Suprapubic skin (tissue), 4 donors: ENCODE data around the gene KSR2. TPM values are rescaled to one million over a fixed set of nuclear protein-coding genes. Genes with fewer than 3 reads are reported as not detected.
A peak's percentile ranks its signal among the peaks of the same experiment; 100 is the strongest.

Experiments used
- DNase-seq, 2 donors: peaks; one replicate each; pipeline ENCODE4 v3.0.0-alpha.2; 2019; ENCODE audit warnings: low spot score in 2 of 2
- H3K27ac ChIP-seq: fragments of 200-600 bp; sonication (generic); one replicate; pipeline ENCODE4 v1.5.1; 2019
- H3K27me3 ChIP-seq: fragments of 200-600 bp; sonication (generic); one replicate; pipeline ENCODE4 v1.5.1; 2019
- H3K36me3 ChIP-seq: fragments of 200-600 bp; sonication (generic); one replicate; pipeline ENCODE4 v1.5.1; 2019
- H3K4me1 ChIP-seq: fragments of 200-600 bp; sonication (generic); one replicate; pipeline ENCODE4 v1.5.1; 2019
- H3K4me3 ChIP-seq: fragments of 200-600 bp; sonication (generic); one replicate; pipeline ENCODE4 v1.5.1; 2019; ENCODE audit warnings: mild to moderate bottlenecking
- H3K9me3 ChIP-seq: fragments of 200-600 bp; sonication (generic); one replicate; pipeline ENCODE4 v1.5.1; 2019
- EP300 ChIP-seq: sonication (generic); formaldehyde crosslinking; IDR thresholded peaks from one replicate; pipeline ENCODE4 v1.6.1; 2017; ENCODE audit warnings: antibody characterized with exemption
- POLR2A ChIP-seq, 2 donors: fragments of 450-650 bp; IDR thresholded peaks; one replicate each; pipeline ENCODE4 v1.6.1; 2017; ENCODE audit warnings: antibody characterized with exemption in 2 of 2, mild to moderate bottlenecking in 2 of 2, moderate library complexity in 2 of 2
- POLR2AphosphoS5 ChIP-seq, 3 donors: sonication (generic); formaldehyde crosslinking; IDR thresholded peaks; one replicate each; pipeline ENCODE4 v1.6.1; 2017; ENCODE audit warnings: antibody characterized with exemption in 3 of 3
- WGBS: methylation state at CpG from one replicate; pipeline ENCODE4 v1.1.5; 2018; 5-methylcytosine and 5-hydroxymethylcytosine counted together
- total RNA-seq, 4 donors: library from RNA; depleted of rRNA; stranded (reverse); fragments of >200 nt; gene quantifications; one replicate each; pipeline ENCODE4 v1.1.0, GENCODE V29; 2016
- TF ChIP-seq, protein P1 (sequence below), 2 donors: fragments of 200-600 bp in 1 of 2; fragments of 450-650 bp in 1 of 2; sonication (generic) in 1 of 2; IDR thresholded peaks; one replicate each; pipeline ENCODE4 v1.5.1; 2016 to 2019; ENCODE audit warnings: antibody characterized with exemption in 2 of 2, mild to moderate bottlenecking in 1 of 2, moderate library complexity in 1 of 2

Gene KSR2
- total RNA-seq, 4 donors from 2014 or later: 0.24 to 0.39 (median 0.38) TPM; not detected in 1

DNA sequence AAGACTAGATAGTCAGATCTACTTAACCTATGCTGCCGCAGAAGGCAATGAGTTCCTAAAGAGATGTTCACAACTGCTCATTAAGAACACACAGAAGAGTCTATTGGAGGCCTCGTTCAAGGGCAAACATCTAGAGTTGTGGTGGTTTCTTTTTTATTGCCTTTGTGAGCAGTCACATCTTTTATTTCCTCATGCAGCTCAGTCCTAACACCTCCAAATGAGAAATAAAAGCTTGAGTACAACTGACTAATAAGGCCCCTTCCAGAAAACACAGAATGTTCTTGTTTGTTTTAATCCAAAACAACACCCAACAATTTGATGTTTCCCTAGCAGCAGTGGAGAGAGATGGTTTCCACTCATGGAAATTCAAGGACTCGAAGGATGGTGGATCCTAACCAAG is 483.9 kb downstream of the KSR2 start:
- Histone ChIP-seq H3K36me3 (no peaks in the 10 kb centered on the region), H3K27me3 (peaks cover 5% of the 10 kb centered on the region), H3K4me1 (no peaks in the 10 kb centered on the region), H3K4me3 (no peak overlapping the region), H3K9me3 (no peaks in the 10 kb centered on the region), H3K27ac (peak overlapping the region; percentile 74)
- WGBS: 83% methylated on average over 3 of the region's 3 CpGs
- TF ChIP-seq POLR2A (IDR thresholded peaks at IDR 0.05) (no peak), POLR2AphosphoS5 (IDR thresholded peaks at IDR 0.05) (no peak), EP300 (no peak)
- TF ChIP-seq, protein P1, sequence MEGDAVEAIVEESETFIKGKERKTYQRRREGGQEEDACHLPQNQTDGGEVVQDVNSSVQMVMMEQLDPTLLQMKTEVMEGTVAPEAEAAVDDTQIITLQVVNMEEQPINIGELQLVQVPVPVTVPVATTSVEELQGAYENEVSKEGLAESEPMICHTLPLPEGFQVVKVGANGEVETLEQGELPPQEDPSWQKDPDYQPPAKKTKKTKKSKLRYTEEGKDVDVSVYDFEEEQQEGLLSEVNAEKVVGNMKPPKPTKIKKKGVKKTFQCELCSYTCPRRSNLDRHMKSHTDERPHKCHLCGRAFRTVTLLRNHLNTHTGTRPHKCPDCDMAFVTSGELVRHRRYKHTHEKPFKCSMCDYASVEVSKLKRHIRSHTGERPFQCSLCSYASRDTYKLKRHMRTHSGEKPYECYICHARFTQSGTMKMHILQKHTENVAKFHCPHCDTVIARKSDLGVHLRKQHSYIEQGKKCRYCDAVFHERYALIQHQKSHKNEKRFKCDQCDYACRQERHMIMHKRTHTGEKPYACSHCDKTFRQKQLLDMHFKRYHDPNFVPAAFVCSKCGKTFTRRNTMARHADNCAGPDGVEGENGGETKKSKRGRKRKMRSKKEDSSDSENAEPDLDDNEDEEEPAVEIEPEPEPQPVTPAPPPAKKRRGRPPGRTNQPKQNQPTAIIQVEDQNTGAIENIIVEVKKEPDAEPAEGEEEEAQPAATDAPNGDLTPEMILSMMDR (IDR thresholded peaks at IDR 0.05): no peak
- no peak for DNase-seq

DNA sequence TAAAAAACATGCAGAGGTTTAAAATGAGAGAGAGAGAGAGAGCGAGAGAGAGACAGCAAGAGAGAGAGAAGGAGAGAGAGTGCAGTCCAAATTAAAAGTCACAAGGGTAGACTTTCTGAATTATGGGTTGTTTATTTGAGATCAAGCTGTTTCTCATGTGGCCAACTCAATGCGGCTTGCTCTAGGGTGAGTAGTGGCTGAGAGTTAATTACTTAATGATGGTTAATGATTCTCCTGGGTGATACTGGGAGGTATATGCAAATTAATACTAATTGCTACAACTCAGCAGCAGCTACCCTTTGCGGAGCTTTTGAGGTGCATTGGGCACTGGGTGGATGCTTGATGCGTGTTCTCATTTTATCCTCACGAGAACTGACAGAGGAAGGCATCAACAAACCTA is 485.3 kb downstream of the KSR2 start:
- Histone ChIP-seq H3K4me1 (no peaks in the 10 kb centered on the region), H3K36me3 (no peaks in the 10 kb centered on the region), H3K27ac (no peak overlapping the region), H3K27me3 (peaks cover 5% of the 10 kb centered on the region), H3K9me3 (no peaks in the 10 kb centered on the region), H3K4me3 (no peak overlapping the region)
- DNase-seq: no peak
- WGBS: 82% methylated on average over 5 of the region's 5 CpGs
- TF ChIP-seq EP300: no peak
- TF ChIP-seq POLR2A (IDR thresholded peaks at IDR 0.05): no peak
- TF ChIP-seq, protein P1 (IDR thresholded peaks at IDR 0.05): no peak
- TF ChIP-seq POLR2AphosphoS5 (IDR thresholded peaks at IDR 0.05): no peak

DNA sequence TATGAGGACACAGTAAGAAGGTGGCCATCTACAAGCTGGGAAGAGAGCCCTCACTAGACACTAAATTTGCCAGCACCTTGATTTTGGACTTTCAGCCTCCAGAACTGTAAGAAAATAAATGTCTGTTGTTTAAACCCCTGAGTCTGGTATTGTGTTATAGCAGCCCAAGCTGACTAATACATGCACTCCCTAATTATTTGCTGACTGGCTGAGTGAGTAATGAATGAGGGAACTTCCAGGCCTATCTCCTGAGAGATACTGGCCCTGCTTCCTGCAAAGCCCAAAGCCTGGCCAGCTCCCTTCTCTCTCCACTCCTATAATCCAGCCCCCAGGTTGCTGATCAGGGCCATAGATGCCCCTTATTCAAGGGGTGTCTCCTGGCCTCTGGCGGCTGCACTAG is 487.3 kb downstream of the KSR2 start:
- Histone ChIP-seq H3K9me3 (no peaks in the 10 kb centered on the region), H3K4me3 (no peak overlapping the region), H3K36me3 (no peaks in the 10 kb centered on the region), H3K27me3 (peaks cover 7% of the 10 kb centered on the region), H3K4me1 (no peaks in the 10 kb centered on the region), H3K27ac (no peak overlapping the region)
- WGBS: no CpG with 5 or more reads among the region's 1 CpG
- no peak for DNase-seq
- TF ChIP-seq, protein P1 (IDR thresholded peaks at IDR 0.05): no peak

DNA sequence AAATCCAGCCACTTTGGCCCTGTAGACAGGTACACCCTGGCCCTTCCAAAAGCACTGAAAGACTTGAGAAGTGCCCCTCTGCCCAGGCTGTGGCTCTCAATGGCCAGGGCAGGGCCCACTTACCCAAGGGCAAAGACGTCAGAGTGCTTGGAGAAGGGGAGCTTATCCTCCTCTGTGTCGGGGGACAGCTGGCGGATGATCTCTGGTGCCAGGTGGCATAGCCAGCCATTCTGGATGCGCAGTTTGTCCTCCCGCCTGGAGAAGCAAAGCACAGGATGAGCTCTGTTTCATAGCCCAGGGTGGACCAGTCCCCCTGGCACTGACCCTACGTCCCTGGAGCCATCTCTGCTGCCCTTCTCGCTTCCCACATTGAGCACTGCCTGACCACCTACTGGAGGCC is 492.4 kb downstream of the KSR2 start:
- 90% methylated on average over 5 of the region's 7 CpGs for WGBS
- DNase-seq: no peak
- TF ChIP-seq POLR2AphosphoS5 (IDR thresholded peaks at IDR 0.05) (no peak), POLR2A (IDR thresholded peaks at IDR 0.05) (no peak), EP300 (no peak)
- TF ChIP-seq, protein P1 (IDR thresholded peaks at IDR 0.05): no peak
- no peaks in the 10 kb centered on the region for H3K9me3 ChIP-seq
- no peak overlapping the region for H3K27ac ChIP-seq
- no peaks in the 10 kb centered on the region for H3K4me1 ChIP-seq
- H3K36me3 ChIP-seq: no peaks in the 10 kb centered on the region
- H3K27me3 ChIP-seq: peaks cover 6% of the 10 kb centered on the region
- H3K4me3 ChIP-seq: no peak overlapping the region

DNA sequence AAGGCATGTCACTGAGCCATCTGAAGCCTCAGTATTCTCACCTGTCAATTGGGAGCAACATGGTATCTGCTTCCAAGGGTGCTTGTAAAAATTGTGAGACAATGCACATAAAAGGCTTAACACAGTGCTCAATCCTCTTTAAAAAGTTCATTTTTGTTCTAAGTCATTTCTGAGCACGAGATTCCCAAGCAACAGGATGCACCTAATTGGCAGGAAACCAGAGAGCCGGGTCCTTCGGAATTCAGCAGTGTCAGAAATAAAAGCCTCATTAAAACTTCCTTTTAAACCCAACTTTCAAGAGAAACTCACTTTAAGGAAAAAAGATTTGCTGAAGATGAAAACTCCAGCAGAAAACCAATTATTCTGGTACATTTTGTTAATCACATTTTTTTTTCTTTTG is 494.9 kb downstream of the KSR2 start:
- Histone ChIP-seq H3K27ac (no peak overlapping the region), H3K27me3 (peaks cover 6% of the 10 kb centered on the region), H3K36me3 (no peaks in the 10 kb centered on the region), H3K9me3 (no peaks in the 10 kb centered on the region), H3K4me1 (no peaks in the 10 kb centered on the region), H3K4me3 (no peak overlapping the region)
- no peak for DNase-seq
- WGBS: 8% methylated on average over 3 of the region's 3 CpGs
- TF ChIP-seq POLR2A (IDR thresholded peaks at IDR 0.05) (no peak), POLR2AphosphoS5 (IDR thresholded peaks at IDR 0.05) (no peak), EP300 (no peak)
- TF ChIP-seq, protein P1 (IDR thresholded peaks at IDR 0.05): no peak
